K562 (cell line): ENCODE measurements around the gene PRTFDC1. TPM values are rescaled to one million over a fixed set of nuclear protein-coding genes. Genes with fewer than 3 reads are reported as not detected.
A peak's percentile ranks its signal among the peaks of the same experiment; 100 is the strongest.

Experiments used
- CREM ChIP-seq: IDR thresholded peaks from 2 replicates; pipeline ENCODE4 v1.6.1; 2014; ENCODE audit warnings: antibody characterized with exemption, low read depth
- FOXA3 ChIP-seq, 2 experiments: fragments of 450-650 bp in 1 of 2; sonication (generic) in 1 of 2; formaldehyde crosslinking; IDR thresholded peaks in 1 of 2; conservative IDR thresholded peaks in 1 of 2; 2 replicates each; pipeline versions ENCODE4 v1.4.0 to v1.8.0; 2020 to 2022; ENCODE audit warnings: mild to moderate bottlenecking in 2 of 2, missing genetic modification reagents in 1 of 2
- FOXK1 ChIP-seq: sonication (generic); formaldehyde crosslinking; IDR thresholded peaks from 2 replicates; pipeline ENCODE4 v1.8.0; 2022; ENCODE audit warnings: missing genetic modification reagents, mild to moderate bottlenecking, borderline replicate concordance
- JUNB ChIP-seq: fragments of 450-650 bp; formaldehyde crosslinking; conservative IDR thresholded peaks from 2 replicates; pipeline ENCODE4 v1.4.0; 2020; ENCODE audit warnings: mild to moderate bottlenecking
- PML ChIP-seq: IDR thresholded peaks from 2 replicates; pipeline ENCODE4 v1.6.1; 2012; ENCODE audit warnings: low read length, inconsistent platforms
- POLR2A ChIP-seq: fragments of 450-650 bp; conservative IDR thresholded peaks from 2 replicates; pipeline ENCODE4 v1.6.1; 2016
- SRSF9 ChIP-seq: fragments of 200-400 bp; formaldehyde crosslinking; IDR thresholded peaks from 2 replicates; pipeline ENCODE4 v1.6.1; 2017; ENCODE audit warnings: low read depth, low read length, borderline replicate concordance
- ZKSCAN3 ChIP-seq: fragments of 250-450 bp; sonication (Bioruptor Pico); IDR thresholded peaks from 2 replicates; pipeline ENCODE4 v1.4.0; 2020
- ZNF561 ChIP-seq: fragments of 450-650 bp; formaldehyde crosslinking; conservative IDR thresholded peaks from 2 replicates; pipeline ENCODE4 v1.4.0; 2020; ENCODE audit warnings: mild to moderate bottlenecking, moderate library complexity
- ZNF785 ChIP-seq: fragments of 250-450 bp; sonication (Bioruptor Pico); IDR thresholded peaks from 2 replicates; pipeline ENCODE4 v1.4.0; 2020; ENCODE audit warnings: mild to moderate bottlenecking
- ZNF830 ChIP-seq: fragments of 250-450 bp; sonication (Bioruptor Pico); IDR thresholded peaks from 2 replicates; pipeline ENCODE4 v1.5.0; 2021; ENCODE audit warnings: mild to moderate bottlenecking
- polyA plus RNA-seq, 8 experiments: library from polyadenylated mRNA; depleted of rRNA in 4 of 8; stranded (reverse) in 5 of 8; unstranded in 3 of 8; fragments of >200 nt; fragmentation: Nextera tagmentation in 2 of 8; fragmentation: Illumina TruSeq in 1 of 8; extraction: Ambion mirVana in 2 of 8; extraction: Trizol in 1 of 8; gene quantifications; 2 replicates each; pipeline versions ENCODE4 v1.2.1 to v1.2.3, GENCODE V29; 2011 to 2014; ENCODE audit warnings: inconsistent platforms in 1 of 8, missing spikeins in 1 of 8
- total RNA-seq, 7 experiments: library from RNA; depleted of rRNA in 6 of 7; stranded (reverse); fragments of >200 nt in 6 of 7; fragmentation: Illumina TruSeq in 2 of 7; extraction: Trizol in 2 of 7; gene quantifications; 2 replicates each; pipeline versions ENCODE4 v1.2.1 to v1.2.3, GENCODE V29; 2011 to 2021; ENCODE audit warnings: low replicate concordance in 1 of 7
- TF ChIP-seq, protein P1 (sequence below), 2 experiments: fragments of 450-650 bp in 1 of 2; sonication (generic) in 1 of 2; formaldehyde crosslinking in 1 of 2; IDR thresholded peaks in 1 of 2; conservative IDR thresholded peaks in 1 of 2; 2 replicates each; pipeline versions ENCODE4 v1.6.1 to v1.8.1; 2016 to 2023; ENCODE audit warnings: mild to moderate bottlenecking in 2 of 2, moderate library complexity in 2 of 2, inconsistent platforms in 1 of 2, missing genetic modification reagents in 1 of 2
- TF ChIP-seq, protein P2 (sequence below): fragments of 250-450 bp; sonication (Bioruptor Pico); IDR thresholded peaks from 2 replicates; pipeline ENCODE4 v1.8.0; 2022; ENCODE audit warnings: moderate library complexity, mild to moderate bottlenecking, inconsistent platforms
- TF ChIP-seq, protein P3 (sequence below), 2 experiments: fragments of 450-650 bp in 1 of 2; sonication (generic) in 1 of 2; formaldehyde crosslinking in 1 of 2; IDR thresholded peaks; 2 replicates each; pipeline versions ENCODE4 v1.7.1 to v1.9.0; 2016 to 2022; ENCODE audit warnings: inconsistent platforms in 1 of 2, mild to moderate bottlenecking in 1 of 2, missing genetic modification reagents in 1 of 2
- TF ChIP-seq, protein P4 (sequence below): fragments of 450-650 bp; conservative IDR thresholded peaks from 2 replicates; pipeline ENCODE4 v1.6.1; 2016; ENCODE audit warnings: missing genetic modification characterization, low read depth, mild to moderate bottlenecking, missing compliant biosample characterization, moderate library complexity

PRTFDC1 gene
- total and polyA plus RNA-seq, 9 of the 15 experiments (the other 6 are each of a cell fraction or from before 2014, with no cell fraction given) = 7.0 to 27.6 (median 10.0) TPM

DNA sequence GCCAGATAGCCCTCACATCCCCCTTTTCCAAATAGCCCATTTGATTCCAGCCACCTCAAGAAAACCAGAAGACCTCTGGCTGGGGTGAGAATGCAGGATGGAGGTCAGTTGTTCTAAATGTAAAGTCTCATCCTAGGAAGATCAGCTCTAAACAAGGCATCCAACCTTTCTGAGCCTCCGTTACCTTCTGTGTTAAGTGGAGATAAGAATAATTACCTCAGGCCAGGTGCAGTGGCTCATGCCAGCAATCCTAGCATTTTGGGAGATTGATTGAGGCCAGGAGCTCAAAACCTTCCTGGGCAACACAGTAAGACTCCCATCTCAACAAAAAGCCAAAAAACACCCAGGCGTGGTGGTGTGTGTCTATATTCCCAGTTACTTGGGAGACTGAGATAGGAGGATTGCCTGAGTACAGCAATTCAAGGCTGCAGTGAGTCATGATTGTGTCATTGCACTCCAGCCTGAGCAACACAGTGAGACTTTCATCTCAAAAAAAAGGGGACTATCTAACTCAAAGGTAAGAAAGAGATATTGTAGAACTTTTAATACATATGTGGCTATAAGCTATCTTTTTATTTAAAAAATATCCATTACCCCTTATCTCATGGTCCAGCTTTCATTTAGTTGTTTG lies 43.5 kb downstream of the PRTFDC1 start (continued):
- TF ChIP-seq, protein P1, sequence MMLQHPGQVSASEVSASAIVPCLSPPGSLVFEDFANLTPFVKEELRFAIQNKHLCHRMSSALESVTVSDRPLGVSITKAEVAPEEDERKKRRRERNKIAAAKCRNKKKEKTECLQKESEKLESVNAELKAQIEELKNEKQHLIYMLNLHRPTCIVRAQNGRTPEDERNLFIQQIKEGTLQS (IDR thresholded peaks at IDR 0.05) = peak; percentile 96
- TF ChIP-seq, protein P1 (CRISPR knock-in tag; conservative IDR thresholded peaks at IDR 0.05) = peak; percentile 57; the same call in 1 of the 2 replicates
- TF ChIP-seq JUNB (CRISPR knock-in tag) (no peak), SRSF9 (no peak), PML (no peak), ZKSCAN3 (no peak), FOXA3 (CRISPR knock-in tag; conservative IDR thresholded peaks at IDR 0.05 in 1 of 2, IDR thresholded peaks at IDR 0.05 in 1 of 2) (no peak), ZNF785 (CRISPR knock-in tag) (no peak), CREM (peak; percentile 26; the same call in 1 of the 2 replicates), ZNF830 (no peak), POLR2A (no peak), ZNF561 (no peak), FOXK1 (CRISPR knock-in tag) (no peak)
- TF ChIP-seq, protein P2, sequence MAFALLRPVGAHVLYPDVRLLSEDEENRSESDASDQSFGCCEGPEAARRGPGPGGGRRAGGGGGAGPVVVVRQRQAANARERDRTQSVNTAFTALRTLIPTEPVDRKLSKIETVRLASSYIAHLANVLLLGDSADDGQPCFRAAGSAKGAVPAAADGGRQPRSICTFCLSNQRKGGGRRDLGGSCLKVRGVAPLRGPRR (CRISPR knock-in tag) = no peak
- TF ChIP-seq, protein P3, sequence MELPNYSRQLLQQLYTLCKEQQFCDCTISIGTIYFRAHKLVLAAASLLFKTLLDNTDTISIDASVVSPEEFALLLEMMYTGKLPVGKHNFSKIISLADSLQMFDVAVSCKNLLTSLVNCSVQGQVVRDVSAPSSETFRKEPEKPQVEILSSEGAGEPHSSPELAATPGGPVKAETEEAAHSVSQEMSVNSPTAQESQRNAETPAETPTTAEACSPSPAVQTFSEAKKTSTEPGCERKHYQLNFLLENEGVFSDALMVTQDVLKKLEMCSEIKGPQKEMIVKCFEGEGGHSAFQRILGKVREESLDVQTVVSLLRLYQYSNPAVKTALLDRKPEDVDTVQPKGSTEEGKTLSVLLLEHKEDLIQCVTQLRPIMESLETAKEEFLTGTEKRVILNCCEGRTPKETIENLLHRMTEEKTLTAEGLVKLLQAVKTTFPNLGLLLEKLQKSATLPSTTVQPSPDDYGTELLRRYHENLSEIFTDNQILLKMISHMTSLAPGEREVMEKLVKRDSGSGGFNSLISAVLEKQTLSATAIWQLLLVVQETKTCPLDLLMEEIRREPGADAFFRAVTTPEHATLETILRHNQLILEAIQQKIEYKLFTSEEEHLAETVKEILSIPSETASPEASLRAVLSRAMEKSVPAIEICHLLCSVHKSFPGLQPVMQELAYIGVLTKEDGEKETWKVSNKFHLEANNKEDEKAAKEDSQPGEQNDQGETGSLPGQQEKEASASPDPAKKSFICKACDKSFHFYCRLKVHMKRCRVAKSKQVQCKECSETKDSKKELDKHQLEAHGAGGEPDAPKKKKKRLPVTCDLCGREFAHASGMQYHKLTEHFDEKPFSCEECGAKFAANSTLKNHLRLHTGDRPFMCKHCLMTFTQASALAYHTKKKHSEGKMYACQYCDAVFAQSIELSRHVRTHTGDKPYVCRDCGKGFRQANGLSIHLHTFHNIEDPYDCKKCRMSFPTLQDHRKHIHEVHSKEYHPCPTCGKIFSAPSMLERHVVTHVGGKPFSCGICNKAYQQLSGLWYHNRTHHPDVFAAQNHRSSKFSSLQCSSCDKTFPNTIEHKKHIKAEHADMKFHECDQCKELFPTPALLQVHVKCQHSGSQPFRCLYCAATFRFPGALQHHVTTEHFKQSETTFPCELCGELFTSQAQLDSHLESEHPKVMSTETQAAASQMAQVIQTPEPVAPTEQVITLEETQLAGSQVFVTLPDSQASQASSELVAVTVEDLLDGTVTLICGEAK (IDR thresholded peaks at IDR 0.05) = no peak
- TF ChIP-seq, protein P3 (CRISPR knock-in tag; IDR thresholded peaks at IDR 0.05) = no peak
- TF ChIP-seq, protein P4, sequence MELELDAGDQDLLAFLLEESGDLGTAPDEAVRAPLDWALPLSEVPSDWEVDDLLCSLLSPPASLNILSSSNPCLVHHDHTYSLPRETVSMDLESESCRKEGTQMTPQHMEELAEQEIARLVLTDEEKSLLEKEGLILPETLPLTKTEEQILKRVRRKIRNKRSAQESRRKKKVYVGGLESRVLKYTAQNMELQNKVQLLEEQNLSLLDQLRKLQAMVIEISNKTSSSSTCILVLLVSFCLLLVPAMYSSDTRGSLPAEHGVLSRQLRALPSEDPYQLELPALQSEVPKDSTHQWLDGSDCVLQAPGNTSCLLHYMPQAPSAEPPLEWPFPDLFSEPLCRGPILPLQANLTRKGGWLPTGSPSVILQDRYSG (tag) = no peak
